ENCODE results near the gene TAS2R8.
"Not testable (repeated sequence)": the region's sequence is repeated elsewhere in the genome, so short reads cannot be mapped to it uniquely, and the experiment has no call there.

TAS2R8 gene

DNA sequence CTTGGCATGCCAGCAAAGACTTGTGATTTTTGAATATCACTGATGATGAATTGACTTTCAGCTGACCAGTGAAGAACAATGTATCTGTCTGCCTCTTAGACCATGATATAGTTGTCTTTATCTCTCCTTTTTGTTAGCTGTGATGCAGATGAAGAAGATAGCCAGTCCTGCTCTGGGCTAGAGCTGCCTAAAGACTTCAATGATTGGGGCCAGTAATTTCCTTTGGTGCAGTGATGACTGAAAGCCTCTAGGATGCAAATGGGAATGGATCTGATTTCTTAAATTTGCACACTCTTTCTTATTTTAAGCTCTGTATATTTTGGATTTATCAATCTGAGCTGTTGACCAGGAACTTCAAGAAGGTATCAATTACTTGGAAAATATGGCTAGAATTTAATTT is 3.0 kb upstream of the TAS2R8 start, which contains the start of gene TAS2R9:
TAS2R9 (minus strand) TSS at position 101 of the 400 bp plus-strand sequence; CDS start at position 8, 93 bp downstream.
- ChIA-PET CTCF (no interaction called here), POLR2A (no interaction called here)
- DNase-seq (ENCODE audit: low read depth, low spot score) = no peak
- TF ChIP-seq, protein P1, sequence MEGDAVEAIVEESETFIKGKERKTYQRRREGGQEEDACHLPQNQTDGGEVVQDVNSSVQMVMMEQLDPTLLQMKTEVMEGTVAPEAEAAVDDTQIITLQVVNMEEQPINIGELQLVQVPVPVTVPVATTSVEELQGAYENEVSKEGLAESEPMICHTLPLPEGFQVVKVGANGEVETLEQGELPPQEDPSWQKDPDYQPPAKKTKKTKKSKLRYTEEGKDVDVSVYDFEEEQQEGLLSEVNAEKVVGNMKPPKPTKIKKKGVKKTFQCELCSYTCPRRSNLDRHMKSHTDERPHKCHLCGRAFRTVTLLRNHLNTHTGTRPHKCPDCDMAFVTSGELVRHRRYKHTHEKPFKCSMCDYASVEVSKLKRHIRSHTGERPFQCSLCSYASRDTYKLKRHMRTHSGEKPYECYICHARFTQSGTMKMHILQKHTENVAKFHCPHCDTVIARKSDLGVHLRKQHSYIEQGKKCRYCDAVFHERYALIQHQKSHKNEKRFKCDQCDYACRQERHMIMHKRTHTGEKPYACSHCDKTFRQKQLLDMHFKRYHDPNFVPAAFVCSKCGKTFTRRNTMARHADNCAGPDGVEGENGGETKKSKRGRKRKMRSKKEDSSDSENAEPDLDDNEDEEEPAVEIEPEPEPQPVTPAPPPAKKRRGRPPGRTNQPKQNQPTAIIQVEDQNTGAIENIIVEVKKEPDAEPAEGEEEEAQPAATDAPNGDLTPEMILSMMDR (IDR thresholded peaks at IDR 0.05; ENCODE audit: insufficient read depth, low read length, missing control alignments) = no peak
- no peak within 1 kb of the TSS for H3K4me3 ChIP-seq (ENCODE audit: low read depth, low read length)

DNA sequence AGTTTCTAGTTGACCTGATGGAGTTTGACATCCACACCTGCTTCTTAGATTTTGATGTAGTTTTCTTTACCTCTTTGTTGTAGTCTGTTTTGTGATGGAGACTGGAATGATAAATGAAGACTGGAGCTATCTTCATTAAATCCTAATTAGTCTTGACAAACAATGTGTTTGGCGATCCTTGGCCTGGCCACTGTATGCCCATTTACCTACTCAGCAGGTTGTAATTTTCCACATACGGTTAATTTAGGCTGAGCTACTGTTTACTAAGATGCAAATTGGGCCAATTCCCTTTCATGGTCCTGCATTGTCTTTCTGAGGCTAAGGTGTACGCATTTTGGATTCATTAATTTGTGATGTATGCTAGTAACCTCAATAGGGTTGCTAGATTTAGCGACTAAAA is 4.5 kb downstream of the TAS2R8 start, which contains the start of gene TAS2R7:
TAS2R7 (minus strand) TSS at position 41 of the 400 bp plus-strand sequence. CDS start 57 bp downstream, outside the sequence.
- TF ChIP-seq, protein P1 (IDR thresholded peaks at IDR 0.05; ENCODE audit: insufficient read depth, low read length, missing control alignments) = no peak
- no peak for DNase-seq (ENCODE audit: low read depth, low spot score)
- ChIA-PET CTCF (no interaction called here), POLR2A (no interaction called here)
- no peak within 1 kb of the TSS for H3K4me3 ChIP-seq (ENCODE audit: low read depth, low read length)

DNA sequence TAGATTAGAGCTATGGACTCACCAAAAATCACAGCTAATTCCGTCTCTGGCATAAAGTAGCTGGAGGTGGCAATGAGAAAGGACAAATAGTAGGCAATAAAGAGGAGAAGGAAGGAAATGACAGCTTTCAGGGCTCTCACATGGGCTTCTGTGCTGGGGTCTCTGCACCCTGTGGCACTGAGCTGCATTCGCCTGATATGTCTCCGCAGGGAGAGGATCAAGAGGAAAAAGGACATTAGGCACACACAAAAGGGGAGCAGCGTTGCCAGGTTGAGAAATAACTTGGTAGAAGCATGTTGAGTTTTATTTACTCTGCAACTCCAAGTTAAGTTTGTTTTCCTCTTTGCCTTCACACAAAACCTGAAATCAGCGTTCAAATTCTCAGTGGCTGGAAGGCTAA is 5.3 kb downstream of the TAS2R8 start:
- no peak for DNase-seq (ENCODE audit: low read depth, low spot score)
- CTCF ChIA-PET = no interaction called here
- TF ChIP-seq, protein P1 (IDR thresholded peaks at IDR 0.05; ENCODE audit: insufficient read depth, low read length, missing control alignments) = no peak
- POLR2A ChIA-PET = no interaction called here
- no peak overlapping the region for H3K4me3 ChIP-seq (ENCODE audit: low read depth, low read length)

DNA sequence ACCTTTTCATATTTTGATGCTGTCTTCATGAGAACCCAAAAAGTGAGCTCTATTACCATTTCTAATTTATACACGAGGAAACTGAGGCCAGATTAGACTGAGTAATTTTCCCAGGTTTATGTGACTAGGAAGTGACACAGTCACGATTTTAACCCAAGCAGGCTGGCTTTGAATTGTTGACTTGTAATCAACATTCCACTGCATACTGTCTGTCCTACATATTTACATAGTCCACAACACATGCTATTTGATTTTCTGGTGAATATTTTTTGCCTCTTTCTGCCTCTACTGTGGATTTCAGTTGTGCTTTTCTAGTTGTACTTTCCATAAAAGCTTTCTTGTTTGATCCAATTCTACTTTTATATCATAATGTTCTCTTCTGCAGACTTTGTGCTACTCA is 12.9 kb downstream of the TAS2R8 start:
- TF ChIP-seq, protein P1 (IDR thresholded peaks at IDR 0.05; ENCODE audit: insufficient read depth, low read length, missing control alignments) = no peak

DNA sequence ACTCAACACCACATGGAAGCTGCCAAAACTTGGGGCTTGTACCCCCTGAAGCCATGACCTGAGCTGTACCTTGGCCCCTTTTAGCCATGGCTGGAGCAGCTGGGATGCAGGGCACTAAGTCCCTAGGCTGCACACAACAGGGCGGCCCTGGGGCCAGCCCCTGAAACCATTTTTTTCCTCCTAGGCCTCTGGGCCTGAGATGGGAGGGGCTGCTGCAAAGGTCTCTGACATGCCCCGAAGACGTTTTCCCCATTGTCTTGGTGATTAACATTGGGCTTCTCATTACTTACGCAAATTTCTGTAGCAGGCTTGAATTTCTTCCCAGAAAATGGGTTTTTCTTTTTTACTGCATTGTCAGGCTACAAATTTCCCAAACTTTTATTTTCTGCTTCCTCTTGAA is 15.3 kb downstream of the TAS2R8 start:
- CTCF ChIA-PET; H3K4me3 ChIP-seq (ENCODE audit: low read depth, low read length); DNase-seq (ENCODE audit: low read depth, low spot score); POLR2A ChIA-PET: not testable (repeated sequence)

More for the DNA sequence above, 12.9 kb downstream of the TAS2R8 start:
- ChIA-PET CTCF (interaction anchor here (1.5 kb wide), 1 partner anchor 405 kb away, joined by 4 read pairs; no protein-coding TSS in a partner anchor), POLR2A (no interaction called here)
- no peak for DNase-seq (ENCODE audit: low read depth, low spot score)
- no peak overlapping the region for H3K4me3 ChIP-seq (ENCODE audit: low read depth, low read length)

DNA sequence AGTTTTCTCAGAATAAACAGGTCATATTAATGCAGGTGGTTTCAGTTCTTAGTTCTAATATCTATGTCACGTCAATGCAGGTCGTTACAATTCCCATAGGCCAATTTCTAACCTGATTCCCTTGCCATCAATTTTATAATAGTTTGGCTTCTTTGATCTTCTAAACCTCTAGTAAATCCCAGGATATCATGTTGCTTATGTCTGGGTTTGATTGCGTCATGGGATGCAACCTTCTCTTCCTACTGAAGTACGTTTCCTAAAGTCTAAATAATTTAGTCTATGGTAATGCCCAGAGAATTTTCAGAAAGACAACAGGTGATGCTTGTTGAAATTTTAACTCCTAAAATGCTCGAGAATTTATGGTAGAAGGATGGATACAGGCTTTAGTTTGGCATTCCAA is 23.8 kb downstream of the TAS2R8 start:
- TF ChIP-seq, protein P1 (IDR thresholded peaks at IDR 0.05; ENCODE audit: insufficient read depth, low read length, missing control alignments) = no peak
- no peak for DNase-seq (ENCODE audit: low read depth, low spot score)
- H3K4me3 ChIP-seq (ENCODE audit: low read depth, low read length) = no peak overlapping the region
- CTCF ChIA-PET = no interaction called here
- POLR2A ChIA-PET = no interaction called here

DNA sequence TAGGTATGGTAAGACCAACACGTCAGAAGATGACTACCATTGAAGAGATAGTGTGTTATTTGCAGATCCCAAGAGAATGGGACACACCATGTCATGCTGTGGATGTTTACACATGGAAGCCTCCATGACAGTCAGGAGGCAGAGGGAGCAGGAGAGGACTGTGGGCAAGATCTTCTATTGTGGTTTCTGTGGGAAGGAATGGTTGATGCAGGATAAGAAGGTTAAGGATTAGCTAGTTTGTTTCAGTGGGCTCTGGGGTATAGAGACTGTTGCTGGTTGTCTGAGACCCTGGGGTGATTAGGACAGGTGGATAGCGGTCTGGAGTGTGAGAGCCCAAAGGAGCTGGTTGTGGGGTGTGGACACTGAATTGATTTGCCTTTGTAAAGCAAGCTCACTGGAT is 28.0 kb downstream of the TAS2R8 start:
- ChIA-PET POLR2A (no interaction called here), CTCF (interaction anchor here (1.2 to 3.4 kb wide), 4 partner anchors 8 to 708 kb away, joined by 7 to 17 read pairs (median 9); no protein-coding TSS in a partner anchor)
- TF ChIP-seq, protein P1 (IDR thresholded peaks at IDR 0.05; ENCODE audit: insufficient read depth, low read length, missing control alignments) = no peak

More for the DNA sequence above, 28.0 kb downstream of the TAS2R8 start:
- H3K4me3 ChIP-seq (ENCODE audit: low read depth, low read length) = no peak overlapping the region
- DNase-seq (ENCODE audit: low read depth, low spot score) = no peak
